ENCODE measurements around the gene LSS. TPM values are rescaled to one million over a fixed set of nuclear protein-coding genes. Genes with fewer than 3 reads are reported as not detected.

LSS gene
- total RNA-seq, 1 experiment from 2014 or later: 45.5 TPM

- Mint-ChIP-seq H3K4me3 (ENCODE audit: unreplicated experiment) (no peak overlapping the region), H3K27ac (ENCODE audit: low read depth, unreplicated experiment) (no peak overlapping the region), H3K36me3 (ENCODE audit: insufficient read depth, unreplicated experiment) (peaks cover 47% of the 10 kb centered on the region), H3K4me1 (ENCODE audit: insufficient read depth, unreplicated experiment) (peaks cover 9% of the 10 kb centered on the region), H3K9me3 (ENCODE audit: unreplicated experiment) (no peaks in the 10 kb centered on the region), H3K27me3 (ENCODE audit: insufficient read depth, unreplicated experiment) (no peaks in the 10 kb centered on the region)
- BruUV-seq (replicated peaks): no TSS peak
- ChIA-PET CTCF (interaction anchor here (1.1 kb wide), 1 partner anchor 8 kb away, joined by 3 read pairs; no protein-coding TSS in a partner anchor), POLR2A (interaction anchor here (0.6 kb wide), 2 partner anchors 33 to 238 kb away, joined by 3 read pairs; no protein-coding TSS in a partner anchor)
- intact Hi-C loops (cut with micrococcal nuclease): no loop called here
- no peak for DNase-seq (ENCODE audit: unreplicated experiment)
- TF ChIP-seq, protein P1, sequence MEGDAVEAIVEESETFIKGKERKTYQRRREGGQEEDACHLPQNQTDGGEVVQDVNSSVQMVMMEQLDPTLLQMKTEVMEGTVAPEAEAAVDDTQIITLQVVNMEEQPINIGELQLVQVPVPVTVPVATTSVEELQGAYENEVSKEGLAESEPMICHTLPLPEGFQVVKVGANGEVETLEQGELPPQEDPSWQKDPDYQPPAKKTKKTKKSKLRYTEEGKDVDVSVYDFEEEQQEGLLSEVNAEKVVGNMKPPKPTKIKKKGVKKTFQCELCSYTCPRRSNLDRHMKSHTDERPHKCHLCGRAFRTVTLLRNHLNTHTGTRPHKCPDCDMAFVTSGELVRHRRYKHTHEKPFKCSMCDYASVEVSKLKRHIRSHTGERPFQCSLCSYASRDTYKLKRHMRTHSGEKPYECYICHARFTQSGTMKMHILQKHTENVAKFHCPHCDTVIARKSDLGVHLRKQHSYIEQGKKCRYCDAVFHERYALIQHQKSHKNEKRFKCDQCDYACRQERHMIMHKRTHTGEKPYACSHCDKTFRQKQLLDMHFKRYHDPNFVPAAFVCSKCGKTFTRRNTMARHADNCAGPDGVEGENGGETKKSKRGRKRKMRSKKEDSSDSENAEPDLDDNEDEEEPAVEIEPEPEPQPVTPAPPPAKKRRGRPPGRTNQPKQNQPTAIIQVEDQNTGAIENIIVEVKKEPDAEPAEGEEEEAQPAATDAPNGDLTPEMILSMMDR (IDR thresholded peaks at IDR 0.05; ENCODE audit: unreplicated experiment): no peak
Measured at GRCh38 chr21:46218906-46219590, 9.5 kb downstream of the LSS start.

GRCh38 chr21:46217511-46218196 is 10.9 kb downstream of the LSS start:
- peaks cover 8% of the 10 kb centered on the region for H3K4me1 Mint-ChIP-seq (ENCODE audit: insufficient read depth, unreplicated experiment)
- no peaks in the 10 kb centered on the region for H3K27me3 Mint-ChIP-seq (ENCODE audit: insufficient read depth, unreplicated experiment)
- intact Hi-C loops (cut with micrococcal nuclease): no loop called here
- H3K36me3 Mint-ChIP-seq (ENCODE audit: insufficient read depth, unreplicated experiment): peaks cover 49% of the 10 kb centered on the region
- BruUV-seq (replicated peaks): no TSS peak
- no peak overlapping the region for H3K4me3 Mint-ChIP-seq (ENCODE audit: unreplicated experiment)
- H3K9me3 Mint-ChIP-seq (ENCODE audit: unreplicated experiment): no peaks in the 10 kb centered on the region
- POLR2A ChIA-PET: no interaction called here
- CTCF ChIA-PET: interaction anchor here (0.6 kb wide), 1 partner anchor 295 kb away, joined by 3 read pairs; no protein-coding TSS in a partner anchor
- no peak for DNase-seq (ENCODE audit: unreplicated experiment)
- TF ChIP-seq, protein P1 (IDR thresholded peaks at IDR 0.05; ENCODE audit: unreplicated experiment): no peak
- H3K27ac Mint-ChIP-seq (ENCODE audit: low read depth, unreplicated experiment): peak overlapping the region; percentile 9

DNA sequence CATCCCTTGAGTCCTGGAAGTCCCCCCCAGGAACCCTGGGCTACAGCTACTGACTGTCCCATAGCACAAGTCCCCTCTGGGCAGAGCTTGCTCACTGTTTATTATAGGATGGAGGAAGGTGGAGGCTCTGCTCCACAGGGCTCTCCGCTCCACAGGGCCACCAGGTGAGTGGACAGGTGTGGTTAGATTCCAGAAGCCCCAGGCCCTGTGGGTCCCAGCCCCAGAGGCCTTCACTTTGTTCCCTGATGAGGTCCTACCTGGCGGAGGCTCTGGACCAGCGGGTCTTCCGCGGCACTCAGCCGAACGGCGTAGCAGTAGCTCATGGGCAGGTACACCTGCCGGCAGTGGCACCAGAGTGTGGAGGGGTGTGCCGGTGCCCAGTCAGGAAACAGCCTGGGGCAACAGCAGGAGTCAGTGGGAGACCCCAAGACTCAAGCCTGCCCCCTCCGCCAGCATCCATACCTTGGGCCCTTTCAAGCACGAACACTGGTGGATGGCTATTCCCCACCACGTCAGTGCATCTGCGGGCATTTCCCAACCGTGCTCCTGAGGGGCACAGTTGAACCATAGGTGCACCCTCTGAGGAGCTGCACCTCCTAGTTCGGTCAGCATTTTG is 12.3 kb downstream of the LSS start:
- Mint-ChIP-seq H3K36me3 (ENCODE audit: insufficient read depth, unreplicated experiment) (peaks cover 52% of the 10 kb centered on the region), H3K27me3 (ENCODE audit: insufficient read depth, unreplicated experiment) (no peaks in the 10 kb centered on the region), H3K27ac (ENCODE audit: low read depth, unreplicated experiment) (no peak overlapping the region), H3K4me1 (ENCODE audit: insufficient read depth, unreplicated experiment) (peaks cover 8% of the 10 kb centered on the region), H3K9me3 (ENCODE audit: unreplicated experiment) (no peaks in the 10 kb centered on the region), H3K4me3 (ENCODE audit: unreplicated experiment) (no peak overlapping the region)
- BruUV-seq (replicated peaks): no TSS peak
- TF ChIP-seq, protein P1 (IDR thresholded peaks at IDR 0.05; ENCODE audit: unreplicated experiment): no peak
- DNase-seq (ENCODE audit: unreplicated experiment): no peak
- CTCF ChIA-PET: interaction anchor here (0.7 kb wide), 1 partner anchor 272 kb away, joined by 3 read pairs; no protein-coding TSS in a partner anchor
- POLR2A ChIA-PET: no interaction called here
- intact Hi-C loops (cut with micrococcal nuclease): no loop called here
